ENCODE results near the gene PPP3R1.

- TF ChIP-seq ZNF565 (CRISPR knock-in tag; conservative IDR thresholded peaks at IDR 0.05; ENCODE audit: low read depth): no peak
- no peak for TF ChIP-seq TOX (CRISPR knock-in tag; IDR thresholded peaks at IDR 0.05; ENCODE audit: borderline replicate concordance)
- TF ChIP-seq GLIS3 (CRISPR knock-in tag; IDR thresholded peaks at IDR 0.05): no peak
- TF ChIP-seq TSHZ2 (CRISPR knock-in tag; IDR thresholded peaks at IDR 0.05): no peak
- TF ChIP-seq, protein P1, sequence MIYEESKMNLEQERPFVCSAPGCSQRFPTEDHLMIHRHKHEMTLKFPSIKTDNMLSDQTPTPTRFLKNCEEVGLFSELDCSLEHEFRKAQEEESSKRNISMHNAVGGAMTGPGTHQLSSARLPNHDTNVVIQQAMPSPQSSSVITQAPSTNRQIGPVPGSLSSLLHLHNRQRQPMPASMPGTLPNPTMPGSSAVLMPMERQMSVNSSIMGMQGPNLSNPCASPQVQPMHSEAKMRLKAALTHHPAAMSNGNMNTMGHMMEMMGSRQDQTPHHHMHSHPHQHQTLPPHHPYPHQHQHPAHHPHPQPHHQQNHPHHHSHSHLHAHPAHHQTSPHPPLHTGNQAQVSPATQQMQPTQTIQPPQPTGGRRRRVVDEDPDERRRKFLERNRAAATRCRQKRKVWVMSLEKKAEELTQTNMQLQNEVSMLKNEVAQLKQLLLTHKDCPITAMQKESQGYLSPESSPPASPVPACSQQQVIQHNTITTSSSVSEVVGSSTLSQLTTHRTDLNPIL (CRISPR knock-in tag; IDR thresholded peaks at IDR 0.05; ENCODE audit: low read depth): no peak
- TF ChIP-seq ZC3H10 (CRISPR knock-in tag; IDR thresholded peaks at IDR 0.05): no peak
- no peak for TF ChIP-seq ZNF70 (CRISPR knock-in tag; IDR thresholded peaks at IDR 0.05)
Measured at GRCh38 chr2:68188831-68189230, 63.5 kb downstream of the PPP3R1 start.

Measured in SK-N-SH treated with all-trans-retinoic acid at 6 μM for 48 hours (cell line).